Thyroid gland (tissue), 4 donors: ENCODE results near the gene CCDC192. TPM values are rescaled to one million over a fixed set of nuclear protein-coding genes. Genes with fewer than 3 reads are reported as not detected.

Experiments
- DNase-seq, 2 donors: peaks; one replicate each; pipeline ENCODE4 v3.0.0-alpha.2; 2019
- H3K27ac ChIP-seq, 3 donors: fragments of 200-600 bp; sonication (generic); 1 replicate in 2 of 3; 2 replicates in 1 of 3; pipeline ENCODE4 v1.5.1; 2016 to 2019; ENCODE audit warnings: mild to moderate bottlenecking in 1 of 3, moderate library complexity in 1 of 3
- H3K27me3 ChIP-seq: fragments of 200-600 bp; sonication (generic); one replicate; pipeline ENCODE4 v1.5.1; 2019
- H3K36me3 ChIP-seq, 2 donors: fragments of 200-600 bp; sonication (generic); one replicate each; pipeline ENCODE4 v1.5.1; 2016 to 2019
- H3K4me1 ChIP-seq, 2 donors: fragments of 200-600 bp; sonication (generic); one replicate each; pipeline ENCODE4 v1.5.1; 2017 to 2019
- H3K4me3 ChIP-seq, 3 donors: fragments of 200-600 bp; sonication (generic); replicated peaks in 1 of 3; 1 replicate in 2 of 3; 2 replicates in 1 of 3; pipeline ENCODE4 v1.5.1; 2016; ENCODE audit warnings: mild to moderate bottlenecking in 1 of 3
- H3K9me3 ChIP-seq: fragments of 200-600 bp; sonication (generic); one replicate; pipeline ENCODE4 v1.5.1; 2017
- CTCF ChIP-seq, 6 experiments: fragments of 200-600 bp in 3 of 6; fragments of 450-650 bp in 3 of 6; sonication (generic) in 3 of 6; IDR thresholded peaks; one replicate each; pipeline ENCODE4 v1.5.1; 2016 to 2019; ENCODE audit warnings: antibody characterized with exemption in 6 of 6, mild to moderate bottlenecking in 2 of 6, inconsistent platforms in 1 of 6, moderate library complexity in 1 of 6
- POLR2A ChIP-seq, 2 donors: fragments of 450-650 bp; IDR thresholded peaks; one replicate each; pipeline ENCODE4 v1.6.1; 2017; ENCODE audit warnings: antibody characterized with exemption in 2 of 2, mild to moderate bottlenecking in 2 of 2, moderate library complexity in 1 of 2
- WGBS, 2 donors: methylation state at CpG; one replicate each; pipeline ENCODE4 v1.1.5; 2017; 5-methylcytosine and 5-hydroxymethylcytosine counted together
- intact Hi-C: fragments of 100-400 bp; cut with DNase I; formaldehyde crosslinking; loops from one replicate; pipeline ENCODE4 v1.15.1; 2023
- total RNA-seq, 4 donors: library from RNA; depleted of rRNA; stranded (reverse); fragments of >200 nt; gene quantifications; one replicate each; pipeline ENCODE4 v1.2.3, GENCODE V29; 2016

CCDC192 gene
- total RNA-seq, 4 donors from 2014 or later = 1.3 TPM; not detected in 3

- intact Hi-C loops = no loop called here
- Histone ChIP-seq H3K27me3 (no peaks in the 10 kb centered on the region), H3K9me3 (no peaks in the 10 kb centered on the region), H3K36me3 (no peaks in the 10 kb centered on the region), H3K4me1 (peaks cover 0 to 4% of the 10 kb centered on the region in 2 donors), H3K4me3 (no peak overlapping the region), H3K27ac (no peak overlapping the region)
- TF ChIP-seq POLR2A (IDR thresholded peaks at IDR 0.05) = no peak
- no peak for TF ChIP-seq CTCF (IDR thresholded peaks at IDR 0.05)
- no peak for DNase-seq
- 36 to 50% methylated on average over 3 of the region's 3 CpGs for WGBS, 2 donors
Measured at GRCh38 chr5:127802477-127802865, 99.3 kb downstream of the CCDC192 start.

- intact Hi-C loops = no loop called here
- H3K9me3 ChIP-seq = no peaks in the 10 kb centered on the region
- H3K4me1 ChIP-seq = peaks cover 0 to 4% of the 10 kb centered on the region in 2 donors
- no peaks in the 10 kb centered on the region for H3K36me3 ChIP-seq
- WGBS, 2 donors = 59 to 80% methylated on average over 3 to 6 of the region's 6 CpGs
- no peaks in the 10 kb centered on the region for H3K27me3 ChIP-seq
- DNase-seq = no peak
- H3K4me3 ChIP-seq = no peak overlapping the region
- no peak overlapping the region for H3K27ac ChIP-seq
- TF ChIP-seq CTCF (IDR thresholded peaks at IDR 0.05) (no peak), POLR2A (IDR thresholded peaks at IDR 0.05) (no peak)
Measured at GRCh38 chr5:127804886-127805426, 101.8 kb downstream of the CCDC192 start.

- WGBS, 2 donors = 72 to 86% methylated on average over 1 of the region's 1 CpG
- Histone ChIP-seq H3K4me1 (peaks cover 0 to 4% of the 10 kb centered on the region in 2 donors), H3K36me3 (no peaks in the 10 kb centered on the region), H3K27me3 (no peaks in the 10 kb centered on the region), H3K4me3 (no peak overlapping the region), H3K9me3 (no peaks in the 10 kb centered on the region), H3K27ac (no peak overlapping the region)
- no peak for DNase-seq
- intact Hi-C loops = no loop called here
- TF ChIP-seq CTCF (IDR thresholded peaks at IDR 0.05) (no peak), POLR2A (IDR thresholded peaks at IDR 0.05) (no peak)
Measured at GRCh38 chr5:127805448-127805847, 102.3 kb downstream of the CCDC192 start.

- TF ChIP-seq POLR2A (IDR thresholded peaks at IDR 0.05) = no peak
- TF ChIP-seq CTCF (IDR thresholded peaks at IDR 0.05) = no peak
- H3K4me3 ChIP-seq = no peak overlapping the region
- intact Hi-C loops = no loop called here
Measured at GRCh38 chr5:127806776-127807175, 103.6 kb downstream of the CCDC192 start.

GRCh38 chr5:127809533-127809932 lies 106.3 kb downstream of the CCDC192 start:
- WGBS, 2 donors = 78 to 85% methylated on average over 1 of the region's 1 CpG
- no peak for DNase-seq
- TF ChIP-seq POLR2A (IDR thresholded peaks at IDR 0.05) = no peak
- no peak for TF ChIP-seq CTCF (IDR thresholded peaks at IDR 0.05)
- Histone ChIP-seq H3K9me3 (no peaks in the 10 kb centered on the region), H3K4me1 (no peaks in the 10 kb centered on the region), H3K36me3 (no peaks in the 10 kb centered on the region), H3K27me3 (no peaks in the 10 kb centered on the region), H3K4me3 (no peak overlapping the region), H3K27ac (no peak overlapping the region)
- intact Hi-C loops = no loop called here

More at GRCh38 chr5:127806776-127807175, 103.6 kb downstream of the CCDC192 start:
- no peaks in the 10 kb centered on the region for H3K36me3 ChIP-seq
- H3K27me3 ChIP-seq = no peaks in the 10 kb centered on the region
- no peak overlapping the region for H3K27ac ChIP-seq
- no peaks in the 10 kb centered on the region for H3K9me3 ChIP-seq
- no peak for DNase-seq
- 91 to 93% methylated on average over 3 of the region's 3 CpGs for WGBS, 2 donors
- H3K4me1 ChIP-seq = peaks cover 0 to 1% of the 10 kb centered on the region in 2 donors
